ENCODE results near the gene CLEC4M.

Gene CLEC4M

GRCh38 chr19:7762719-7763293 lies at the start of gene CLEC4M:
CLEC4M (plus strand) TSS chr19:7763243; CDS start chr19:7763267, 24 bp downstream.
- TF ChIP-seq CTCF (IDR thresholded peaks at IDR 0.05; ENCODE audit: low read length, missing control alignments): no peak
- no peak within 1 kb of the TSS for H3K4me3 ChIP-seq (replicated peaks; ENCODE audit: low read depth, low read length)
- no peak for DNase-seq (ENCODE audit: low read depth)

- H3K4me3 ChIP-seq (replicated peaks; ENCODE audit: low read depth, low read length): no peak overlapping the region
- DNase-seq (ENCODE audit: low read depth): no peak
- TF ChIP-seq CTCF (IDR thresholded peaks at IDR 0.05; ENCODE audit: low read length, missing control alignments): no peak
Observed at GRCh38 chr19:7715671-7716070, 47.4 kb upstream of the CLEC4M start.

GRCh38 chr19:7716762-7717161 lies 46.3 kb upstream of the CLEC4M start:
- H3K4me3 ChIP-seq (replicated peaks; ENCODE audit: low read depth, low read length): no peak overlapping the region
- no peak for TF ChIP-seq CTCF (IDR thresholded peaks at IDR 0.05; ENCODE audit: low read length, missing control alignments)
- no peak for DNase-seq (ENCODE audit: low read depth)

GRCh38 chr19:7718668-7719067 lies 44.4 kb upstream of the CLEC4M start:
- H3K4me3 ChIP-seq (replicated peaks; ENCODE audit: low read depth, low read length): no peak overlapping the region
- TF ChIP-seq CTCF (IDR thresholded peaks at IDR 0.05; ENCODE audit: low read length, missing control alignments): no peak
- no peak for DNase-seq (ENCODE audit: low read depth)

GRCh38 chr19:7720351-7720750 lies 42.7 kb upstream of the CLEC4M start:
- no peak for TF ChIP-seq CTCF (IDR thresholded peaks at IDR 0.05; ENCODE audit: low read length, missing control alignments)
- no peak overlapping the region for H3K4me3 ChIP-seq (replicated peaks; ENCODE audit: low read depth, low read length)
- no peak for DNase-seq (ENCODE audit: low read depth)

GRCh38 chr19:7722231-7722651 lies 40.8 kb upstream of the CLEC4M start:
- TF ChIP-seq CTCF (IDR thresholded peaks at IDR 0.05; ENCODE audit: low read length, missing control alignments): no peak
- H3K4me3 ChIP-seq (replicated peaks; ENCODE audit: low read depth, low read length): no peak overlapping the region
- DNase-seq (ENCODE audit: low read depth): no peak

GRCh38 chr19:7725791-7726190 lies 37.3 kb upstream of the CLEC4M start:
- no peak for TF ChIP-seq CTCF (IDR thresholded peaks at IDR 0.05; ENCODE audit: low read length, missing control alignments)
- no peak for DNase-seq (ENCODE audit: low read depth)

More at GRCh38 chr19:7725791-7726190, 37.3 kb upstream of the CLEC4M start:
- H3K4me3 ChIP-seq (replicated peaks; ENCODE audit: low read depth, low read length): no peak overlapping the region

Measured in fibroblast of pulmonary artery (primary cell).